ENCODE measurements around the gene RYR3.

Gene RYR3

GRCh38 chr15:33649217-33649933, 338.6 kb downstream of the RYR3 start:
- DNase-seq (ENCODE audit: low spot score), result no peak

- no peak for DNase-seq (ENCODE audit: low spot score)
Observed at GRCh38 chr15:33654860-33655259, 344.1 kb downstream of the RYR3 start.

- no peak for DNase-seq (ENCODE audit: low spot score)
Observed at GRCh38 chr15:33655488-33655887, 344.7 kb downstream of the RYR3 start.

- DNase-seq (ENCODE audit: low spot score), result no peak
Observed at GRCh38 chr15:33656168-33656567, 345.4 kb downstream of the RYR3 start.

DNA sequence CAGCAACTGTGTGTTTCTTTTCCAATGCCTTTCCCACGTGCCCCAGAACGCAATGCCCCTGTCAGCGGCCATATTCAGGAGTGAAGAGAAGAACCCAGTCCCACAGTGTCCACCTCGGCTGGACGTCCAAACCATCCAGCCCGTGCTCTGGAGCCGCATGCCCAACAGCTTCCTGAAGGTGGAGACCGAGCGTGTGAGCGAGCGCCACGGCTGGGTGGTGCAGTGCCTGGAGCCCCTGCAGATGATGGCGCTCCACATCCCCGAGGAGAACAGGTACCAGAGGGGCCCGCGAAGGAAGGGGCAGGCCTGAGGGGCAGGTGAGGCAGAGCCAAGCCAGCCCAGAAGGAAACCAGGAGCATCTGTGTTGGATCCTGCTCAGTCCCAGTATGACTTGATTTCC, 349.4 kb downstream of the RYR3 start:
- no peak for DNase-seq (ENCODE audit: low spot score)

GRCh38 chr15:33662014-33662413, 351.2 kb downstream of the RYR3 start:
- no peak for DNase-seq (ENCODE audit: low spot score)

DNA sequence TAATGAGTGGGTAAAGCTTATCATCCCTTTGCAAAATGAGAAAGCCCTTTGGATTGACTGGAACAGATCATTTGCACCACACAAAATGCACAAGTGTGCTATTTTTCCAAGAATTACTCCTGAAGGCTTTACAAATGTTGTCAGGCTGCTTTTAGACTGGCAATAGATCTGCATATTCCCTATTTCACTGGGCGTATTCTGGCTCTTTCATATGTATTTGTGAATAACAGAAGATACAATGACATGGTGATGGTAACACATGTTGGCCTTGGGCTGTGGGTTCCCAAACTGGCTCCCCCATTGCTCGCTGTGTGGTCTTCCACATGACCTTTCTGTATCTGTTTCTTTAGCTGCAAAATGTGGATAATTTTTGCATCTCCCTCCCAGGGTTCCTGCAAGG, 354.2 kb downstream of the RYR3 start:
- no peak for DNase-seq (ENCODE audit: low spot score)

- no peak for DNase-seq (ENCODE audit: low spot score)
Observed at GRCh38 chr15:33670567-33670966, 359.8 kb downstream of the RYR3 start.

GRCh38 chr15:33671456-33671855, 360.7 kb downstream of the RYR3 start:
- no peak for DNase-seq (ENCODE audit: low spot score)

DNA sequence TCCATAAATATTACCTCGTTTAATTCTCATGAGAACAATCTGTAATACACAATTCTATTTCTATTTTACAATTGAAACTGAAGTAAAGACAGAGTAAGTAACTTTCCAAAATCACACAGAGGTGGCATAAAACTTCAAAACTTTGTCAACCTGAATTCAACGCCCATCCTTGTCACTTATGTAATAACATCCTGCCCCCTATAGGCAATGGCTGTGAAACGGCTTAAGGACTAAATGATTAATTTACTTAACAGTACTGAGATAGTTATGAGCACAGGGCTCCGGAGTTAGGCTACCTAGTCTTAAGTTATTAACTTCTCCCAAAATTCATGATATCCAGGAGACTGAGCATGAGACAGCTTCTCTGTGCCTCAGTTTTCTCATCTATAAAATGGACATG, 364.5 kb downstream of the RYR3 start:
- peak; percentile 44 for DNase-seq (ENCODE audit: low spot score)

GRCh38 chr15:33677238-33677830, 366.6 kb downstream of the RYR3 start:
- no peak for DNase-seq (ENCODE audit: low spot score)

- DNase-seq (ENCODE audit: low spot score), result no peak
Observed at GRCh38 chr15:33678176-33678575, 367.4 kb downstream of the RYR3 start.

- no peak for DNase-seq (ENCODE audit: low spot score)
Observed at GRCh38 chr15:33678602-33679001, 367.8 kb downstream of the RYR3 start.

- no peak for DNase-seq (ENCODE audit: low spot score)
Observed at GRCh38 chr15:33679061-33679460, 368.3 kb downstream of the RYR3 start.

GRCh38 chr15:33680336-33680735, 369.6 kb downstream of the RYR3 start:
- DNase-seq (ENCODE audit: low spot score), result no peak

GRCh38 chr15:33693166-33693800, 382.5 kb downstream of the RYR3 start:
- no peak for DNase-seq (ENCODE audit: low spot score)

DNA sequence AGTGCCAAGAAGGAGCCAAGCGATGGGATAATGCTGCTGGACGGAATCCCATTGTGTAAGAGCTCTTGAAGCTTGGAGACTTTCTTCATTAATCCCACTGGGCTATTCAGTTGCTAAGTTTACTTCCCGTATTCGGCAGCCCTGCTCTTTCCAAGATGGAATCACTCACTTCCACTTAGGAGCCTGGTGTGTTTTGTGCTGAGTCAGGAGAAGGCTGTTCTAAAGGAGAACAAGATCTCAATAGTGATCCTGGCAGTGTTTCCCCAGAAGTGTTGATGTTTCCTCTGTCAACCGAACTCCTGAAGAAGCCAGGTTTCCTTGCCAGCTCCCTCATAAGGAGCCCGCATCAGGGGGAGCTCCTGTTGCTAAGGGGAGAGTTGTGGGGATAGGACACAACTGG, 387.4 kb downstream of the RYR3 start:
- DNase-seq (ENCODE audit: low spot score), result peak; percentile 8

DNA sequence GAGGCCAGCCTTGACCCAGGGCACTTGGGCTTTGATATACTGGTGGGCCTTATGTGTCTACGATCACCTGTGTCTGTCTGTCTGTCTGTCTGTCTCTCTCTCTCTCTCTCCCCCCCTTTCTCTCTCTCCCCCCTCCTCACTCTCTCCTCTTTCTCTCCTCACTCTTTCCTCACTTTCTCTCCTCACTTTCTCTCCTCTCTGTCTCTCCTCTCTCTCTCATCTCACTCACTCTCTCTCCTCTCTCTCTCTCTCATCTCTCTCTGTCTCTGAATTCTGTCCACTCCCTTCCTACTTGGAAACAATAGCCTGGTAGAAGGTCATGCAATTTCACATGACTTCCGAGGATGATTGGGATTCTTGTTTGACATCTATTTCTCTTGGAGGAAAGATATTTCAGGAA, 388.4 kb downstream of the RYR3 start:
- no peak for DNase-seq (ENCODE audit: low spot score)

GRCh38 chr15:33699691-33700447, 389.1 kb downstream of the RYR3 start:
- DNase-seq (ENCODE audit: low spot score), result peak; percentile 10

DNA sequence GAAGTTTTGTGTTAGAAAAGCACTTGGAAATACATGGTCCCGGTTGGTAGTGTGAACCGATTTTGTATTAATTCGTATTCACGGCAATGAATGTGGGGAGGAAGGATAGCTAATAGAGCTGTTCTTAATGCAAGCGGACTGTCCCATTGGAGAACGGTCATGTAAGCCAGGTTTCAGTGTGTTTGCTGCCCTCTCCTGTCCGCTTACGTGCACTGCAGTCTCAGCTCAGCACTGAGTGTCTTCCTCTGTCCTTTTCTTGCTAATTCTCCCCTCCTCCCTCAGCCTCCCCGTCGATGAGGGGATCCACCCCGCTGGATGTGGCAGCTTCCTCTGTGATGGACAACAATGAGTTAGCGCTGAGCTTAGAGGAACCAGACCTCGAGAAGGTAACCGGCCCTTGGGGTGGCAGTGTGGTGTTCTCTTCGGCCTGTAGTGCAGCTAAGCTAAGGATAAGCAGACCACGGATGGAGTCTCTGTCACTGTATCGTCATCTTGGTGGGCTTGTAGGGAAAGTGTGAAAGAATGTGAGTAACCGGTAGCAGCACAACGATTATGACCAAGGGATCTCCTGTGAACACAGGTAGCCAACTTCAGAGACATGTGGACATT, 390.0 kb downstream of the RYR3 start:
- DNase-seq (ENCODE audit: low spot score), result peak; percentile 84

DNA sequence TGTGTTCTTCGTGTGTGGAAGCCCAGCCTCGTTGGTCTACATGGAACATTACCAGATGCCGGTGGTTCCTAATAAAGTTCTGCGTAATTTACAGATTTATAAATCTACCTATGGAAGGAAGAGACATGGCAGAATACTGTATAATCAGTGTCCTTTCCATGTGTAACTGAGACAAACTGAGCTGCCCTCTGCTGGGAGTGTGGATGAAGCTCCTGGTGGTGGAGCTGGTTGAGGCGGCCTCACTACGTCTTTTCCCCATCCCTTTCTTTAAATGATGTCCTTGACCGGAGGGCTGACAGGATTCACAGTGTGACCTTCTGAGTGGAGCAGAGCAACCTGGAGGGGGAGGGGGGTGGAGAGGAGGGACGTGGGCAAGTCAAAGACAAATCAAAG, 390.5 kb downstream of the RYR3 start:
- DNase-seq (ENCODE audit: low spot score), result no peak

DNA sequence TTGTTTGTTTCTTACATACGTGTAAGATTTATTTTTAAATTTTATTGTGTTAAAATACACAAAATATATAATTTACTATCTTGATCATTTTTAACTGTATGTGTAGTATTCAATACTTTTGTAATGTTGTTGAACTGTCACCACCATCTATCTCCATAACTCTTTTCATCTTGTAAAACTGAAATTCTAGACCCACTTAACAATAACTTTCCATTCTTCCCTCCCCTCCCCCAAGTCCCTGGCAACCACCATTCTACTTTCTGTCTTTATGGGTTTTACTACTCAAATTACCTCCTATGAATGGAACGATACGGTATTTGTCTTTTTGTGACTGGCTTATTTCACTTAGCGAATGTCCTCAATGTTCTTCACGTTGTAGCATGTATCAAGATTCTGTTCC, 395.4 kb downstream of the RYR3 start:
- no peak for DNase-seq (ENCODE audit: low spot score)

All from pons (tissue), 1 donor.